LoVo (cell line): ENCODE data around the gene PIK3R5.

Experiments used
- DNase-seq: peaks from one replicate; pipeline ENCODE4 v3.0.0-alpha.2; 2016; ENCODE audit warnings: low spot score

Gene PIK3R5

DNA sequence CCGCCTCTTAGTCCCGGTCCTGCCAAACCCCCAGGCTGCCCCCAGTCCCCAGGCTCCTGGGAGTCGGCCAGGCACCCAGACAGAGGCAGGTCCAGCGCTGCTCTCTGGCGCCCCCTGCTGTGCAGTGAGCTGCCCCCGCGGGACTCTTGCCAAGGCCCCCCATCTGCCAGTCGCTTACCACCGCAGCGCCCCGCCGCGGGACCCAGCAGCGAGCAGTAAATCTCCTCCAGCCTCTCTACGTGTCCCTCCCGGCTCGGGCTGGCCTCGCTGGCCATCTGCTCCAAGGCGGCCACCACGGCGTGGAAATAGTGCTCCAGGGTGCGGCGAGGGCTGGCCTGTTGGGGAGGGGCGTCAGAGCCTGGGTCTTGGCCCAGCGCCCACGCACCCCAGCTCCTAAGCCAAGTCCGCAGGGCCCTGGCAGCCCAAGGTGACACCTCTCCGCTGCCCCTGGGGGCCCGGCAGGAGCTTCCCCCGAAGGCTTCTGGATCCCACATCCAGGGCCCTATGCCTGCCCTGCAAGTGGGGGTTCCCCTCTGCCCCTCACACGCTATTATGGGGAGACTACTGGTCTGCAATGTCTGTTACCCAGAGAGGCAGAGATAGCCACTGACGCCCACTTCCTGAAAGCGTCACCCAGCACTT lies 132.7 kb downstream of the PIK3R5 start:
- DNase-seq, result no peak

DNA sequence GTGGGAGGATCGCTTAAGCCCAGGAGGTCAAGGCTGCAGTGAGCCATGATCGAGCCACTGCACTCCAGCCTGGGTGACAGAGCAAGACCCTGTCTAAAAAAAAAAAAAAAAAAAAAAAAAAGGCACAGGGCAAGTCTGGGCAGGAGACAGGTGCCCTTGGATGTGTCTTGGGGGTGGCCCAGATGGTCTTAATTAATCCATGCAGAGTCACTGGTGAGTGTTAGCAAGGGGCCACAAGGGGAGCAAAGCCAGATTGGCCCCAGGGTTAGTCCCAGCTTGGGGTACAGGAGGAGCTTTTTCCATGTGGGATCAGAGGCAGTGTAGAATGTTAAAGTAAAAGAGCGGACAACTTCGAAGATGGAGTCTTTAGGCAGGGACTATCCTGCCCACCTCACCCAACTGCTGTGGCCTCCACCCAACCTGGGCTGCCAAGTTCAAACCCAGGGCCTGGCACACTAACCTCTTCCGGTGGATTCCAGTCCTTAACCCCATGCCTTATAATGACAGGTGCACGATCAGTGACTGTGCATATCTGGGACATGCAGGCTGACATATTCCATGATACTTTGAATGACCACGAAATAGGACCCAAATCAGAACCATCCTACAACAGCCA lies 134.2 kb downstream of the PIK3R5 start:
- DNase-seq, result no peak

DNA sequence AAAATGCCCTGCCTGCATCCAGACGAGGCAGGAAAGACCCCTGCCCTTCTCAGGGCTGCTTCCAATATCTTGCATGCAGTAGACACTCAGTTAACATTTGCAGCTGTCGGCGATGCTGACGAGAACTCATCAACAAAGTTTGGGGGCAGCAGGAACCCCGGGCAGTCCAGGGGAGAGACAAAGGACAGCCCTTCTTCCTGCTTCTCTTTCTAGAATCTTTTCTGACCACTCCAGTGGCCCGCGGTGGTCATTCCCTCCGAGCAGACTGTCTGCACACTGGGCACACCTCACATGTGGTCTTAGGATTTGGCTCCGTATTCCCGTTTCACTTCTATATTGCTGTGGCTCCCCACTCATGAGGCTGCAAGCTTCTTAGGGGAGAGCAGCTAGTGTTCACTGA lies 135.4 kb downstream of the PIK3R5 start:
- no peak for DNase-seq

DNA sequence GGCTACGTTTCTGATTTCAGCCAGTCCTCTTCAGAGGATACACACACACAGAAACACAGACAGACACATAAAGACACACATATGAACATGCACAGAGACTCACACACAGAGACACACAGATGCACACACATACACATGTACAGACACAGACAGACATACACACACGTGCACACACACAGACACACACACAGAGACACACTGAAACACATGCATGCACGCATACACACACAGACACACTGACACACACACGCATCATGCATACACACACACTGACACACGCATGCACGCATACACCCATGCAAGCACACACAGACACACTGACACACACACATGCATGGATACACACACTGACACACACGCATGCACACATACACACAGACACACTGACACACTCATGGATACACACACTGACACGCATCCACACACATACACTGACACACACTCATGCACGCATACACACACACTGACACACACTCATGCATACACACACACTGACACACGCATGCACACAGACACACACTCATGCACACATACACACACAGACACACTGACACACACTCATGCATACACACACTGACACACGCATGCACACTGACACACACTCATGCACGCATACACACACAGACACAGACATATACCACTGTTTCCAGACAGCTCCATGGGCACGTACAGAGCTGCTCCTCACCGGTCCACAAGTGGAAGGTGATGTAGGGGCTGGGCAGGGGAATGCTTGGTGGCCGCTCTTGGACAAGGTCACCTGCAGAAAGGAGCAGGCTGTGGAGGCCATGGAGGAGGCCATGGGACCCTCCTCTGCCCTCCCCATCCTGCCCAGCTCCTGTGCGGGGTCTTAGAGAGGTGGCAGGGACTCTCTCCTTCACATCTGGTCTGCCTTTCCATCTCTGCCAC lies 136.2 kb downstream of the PIK3R5 start:
- no peak for DNase-seq
